ENCODE data around the gene MPPED2.

MPPED2 gene

GRCh38 chr11:30406978-30407762 is 179.0 kb downstream of the MPPED2 start:
- DNase-seq, result no peak

- DNase-seq, result no peak
Observed at GRCh38 chr11:30405385-30405784, 180.8 kb downstream of the MPPED2 start.

GRCh38 chr11:30404136-30404535 is 182.0 kb downstream of the MPPED2 start:
- DNase-seq, result no peak

- DNase-seq, result no peak
Observed at GRCh38 chr11:30395751-30396150, 190.4 kb downstream of the MPPED2 start.

- no peak for DNase-seq
Observed at GRCh38 chr11:30393012-30393411, 193.1 kb downstream of the MPPED2 start.

- peak; percentile 50 for DNase-seq
Observed at GRCh38 chr11:30392221-30392784, 193.8 kb downstream of the MPPED2 start.

- no peak for DNase-seq
Observed at GRCh38 chr11:30388957-30389356, 197.2 kb downstream of the MPPED2 start.

GRCh38 chr11:30387891-30388861 is 198.0 kb downstream of the MPPED2 start:
- DNase-seq, result peak; percentile 60

GRCh38 chr11:30381879-30382278 is 204.3 kb downstream of the MPPED2 start:
- no peak for DNase-seq

- DNase-seq, result no peak
Observed at GRCh38 chr11:30380846-30381245, 205.3 kb downstream of the MPPED2 start.

GRCh38 chr11:30377347-30377746 is 208.8 kb downstream of the MPPED2 start:
- no peak for DNase-seq

GRCh38 chr11:30370164-30370563 is 216.0 kb downstream of the MPPED2 start:
- DNase-seq, result no peak

GRCh38 chr11:30368394-30368793 is 217.8 kb downstream of the MPPED2 start:
- DNase-seq, result no peak

- no peak for DNase-seq
Observed at GRCh38 chr11:30365793-30366517, 220.2 kb downstream of the MPPED2 start.

- DNase-seq, result no peak
Observed at GRCh38 chr11:30364837-30365482, 221.2 kb downstream of the MPPED2 start.

GRCh38 chr11:30364139-30364836 is 221.9 kb downstream of the MPPED2 start:
- no peak for DNase-seq

- DNase-seq, result no peak
Observed at GRCh38 chr11:30360741-30361140, 225.4 kb downstream of the MPPED2 start.

Measured in left hindlimb (tissue), 1 donor.